DND-41 (cell line): ENCODE measurements around the gene MIA2.

ENCODE experiments used
- ATAC-seq: fragments of 200-7000 bp; cut with Tn5 transposase; 3 replicates; pipeline ENCODE4 v1.9.1; 2021; ENCODE audit warnings: low read depth; ENCODE audit not compliant: insufficient read depth
- DNase-seq: peaks from one replicate; pipeline ENCODE4 v3.0.0-alpha.2; 2020
- H2AFZ ChIP-seq: 2 replicates; pipeline ENCODE4 v1.6.0; 2012; ENCODE audit warnings: low read depth, low read length
- H3K27ac ChIP-seq: 2 replicates; pipeline ENCODE4 v1.5.1; 2012; ENCODE audit warnings: low read length, inconsistent platforms
- H3K27me3 ChIP-seq: fragments of 200-600 bp; sonication (generic); 2 replicates; pipeline ENCODE4 v1.6.0; 2012; ENCODE audit warnings: low read length, mild to moderate bottlenecking, inconsistent platforms; ENCODE audit not compliant: insufficient read depth, poor library complexity
- H3K36me3 ChIP-seq: 2 replicates; pipeline ENCODE4 v1.5.1; 2012; ENCODE audit warnings: low read length, inconsistent platforms; ENCODE audit not compliant: insufficient read depth
- H3K4me1 ChIP-seq: 2 replicates; pipeline ENCODE4 v1.5.1; 2012; ENCODE audit warnings: mild to moderate bottlenecking, low read length; ENCODE audit not compliant: insufficient read depth
- H3K4me2 ChIP-seq: 2 replicates; pipeline ENCODE4 v1.6.0; 2012; ENCODE audit warnings: mild to moderate bottlenecking, moderate library complexity, low read length, inconsistent platforms; ENCODE audit not compliant: insufficient read depth
- H3K4me3 ChIP-seq, 2 experiments: fragments of 200-600 bp in 1 of 2; shearing (Covaris generic) in 1 of 2; 2 replicates each; pipeline ENCODE4 v1.5.1; 2012 to 2016; ENCODE audit warnings: inconsistent platforms in 2 of 2, low read length in 2 of 2, mild to moderate bottlenecking in 2 of 2, low read depth in 1 of 2, moderate library complexity in 1 of 2
- H3K79me2 ChIP-seq: 2 replicates; pipeline ENCODE4 v1.6.0; 2012; ENCODE audit warnings: low read length, inconsistent platforms; ENCODE audit not compliant: insufficient read depth
- H3K9ac ChIP-seq: 2 replicates; pipeline ENCODE4 v1.6.0; 2012; ENCODE audit warnings: low read depth, mild to moderate bottlenecking, inconsistent platforms, low read length, moderate library complexity
- H3K9me3 ChIP-seq: 2 replicates; pipeline ENCODE4 v1.5.1; 2012; ENCODE audit warnings: low read length, moderate library complexity, mild to moderate bottlenecking, inconsistent platforms; ENCODE audit not compliant: insufficient read depth, severe bottlenecking
- H4K20me1 ChIP-seq: 2 replicates; pipeline ENCODE4 v1.6.0; 2012; ENCODE audit warnings: low read length; ENCODE audit not compliant: insufficient read depth
- EZH2 ChIP-seq: IDR thresholded peaks from 3 replicates; pipeline ENCODE4 v1.6.1; 2012; ENCODE audit warnings: borderline replicate concordance, low read depth, mild to moderate bottlenecking, moderate library complexity, low read length, inconsistent platforms; ENCODE audit not compliant: severe bottlenecking
- TF ChIP-seq, protein P1 (sequence below): IDR thresholded peaks from 2 replicates; pipeline ENCODE4 v1.5.1; 2012; ENCODE audit warnings: borderline replicate concordance, low read length, moderate library complexity, mild to moderate bottlenecking; ENCODE audit not compliant: poor library complexity, severe bottlenecking; ENCODE audit errors: extremely low read depth

MIA2 gene

DNA sequence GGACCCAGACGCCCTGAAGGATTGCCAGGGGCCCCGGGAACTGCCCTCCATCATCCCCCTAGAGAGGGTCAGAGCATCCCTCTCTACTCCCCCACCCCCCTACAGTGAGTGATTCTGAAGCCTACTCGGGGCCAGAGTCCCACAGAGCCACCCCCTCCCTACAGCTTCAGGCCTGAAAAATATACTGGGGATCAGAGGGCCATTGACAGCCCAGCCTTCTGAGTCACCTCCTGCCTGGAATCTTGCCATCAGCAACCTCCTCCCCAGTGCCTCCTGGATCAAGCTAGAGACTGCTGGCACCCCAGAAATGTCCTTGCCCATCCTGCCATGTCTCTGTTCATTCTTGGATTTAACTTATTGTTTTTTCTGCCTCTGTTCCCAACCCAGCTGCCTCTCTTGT is 21.7 kb upstream of the MIA2 start:
- ATAC-seq (no peak), DNase-seq (no peak)
- Histone ChIP-seq H3K36me3 (no peaks in the 10 kb centered on the region), H4K20me1 (no peaks in the 10 kb centered on the region), H3K79me2 (no peaks in the 10 kb centered on the region), H2AFZ (no peak overlapping the region), H3K9me3 (no peaks in the 10 kb centered on the region), H3K9ac (no peak overlapping the region), H3K4me2 (no peak overlapping the region), H3K4me3 (no peak overlapping the region), H3K4me1 (no peaks in the 10 kb centered on the region), H3K27ac (no peak overlapping the region), H3K27me3 (no peaks in the 10 kb centered on the region)
- TF ChIP-seq, protein P1, sequence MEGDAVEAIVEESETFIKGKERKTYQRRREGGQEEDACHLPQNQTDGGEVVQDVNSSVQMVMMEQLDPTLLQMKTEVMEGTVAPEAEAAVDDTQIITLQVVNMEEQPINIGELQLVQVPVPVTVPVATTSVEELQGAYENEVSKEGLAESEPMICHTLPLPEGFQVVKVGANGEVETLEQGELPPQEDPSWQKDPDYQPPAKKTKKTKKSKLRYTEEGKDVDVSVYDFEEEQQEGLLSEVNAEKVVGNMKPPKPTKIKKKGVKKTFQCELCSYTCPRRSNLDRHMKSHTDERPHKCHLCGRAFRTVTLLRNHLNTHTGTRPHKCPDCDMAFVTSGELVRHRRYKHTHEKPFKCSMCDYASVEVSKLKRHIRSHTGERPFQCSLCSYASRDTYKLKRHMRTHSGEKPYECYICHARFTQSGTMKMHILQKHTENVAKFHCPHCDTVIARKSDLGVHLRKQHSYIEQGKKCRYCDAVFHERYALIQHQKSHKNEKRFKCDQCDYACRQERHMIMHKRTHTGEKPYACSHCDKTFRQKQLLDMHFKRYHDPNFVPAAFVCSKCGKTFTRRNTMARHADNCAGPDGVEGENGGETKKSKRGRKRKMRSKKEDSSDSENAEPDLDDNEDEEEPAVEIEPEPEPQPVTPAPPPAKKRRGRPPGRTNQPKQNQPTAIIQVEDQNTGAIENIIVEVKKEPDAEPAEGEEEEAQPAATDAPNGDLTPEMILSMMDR: no peak

- H3K4me3 ChIP-seq: no peak overlapping the region
- no peaks in the 10 kb centered on the region for H3K27me3 ChIP-seq
- H3K4me1 ChIP-seq: no peaks in the 10 kb centered on the region
- TF ChIP-seq, protein P1: no peak
- no peak for TF ChIP-seq EZH2
- DNase-seq: no peak
- no peaks in the 10 kb centered on the region for H3K79me2 ChIP-seq
- no peaks in the 10 kb centered on the region for H3K9me3 ChIP-seq
- no peak overlapping the region for H3K9ac ChIP-seq
- no peak overlapping the region for H2AFZ ChIP-seq
- H3K27ac ChIP-seq: no peak overlapping the region
- no peak for ATAC-seq
- H3K4me2 ChIP-seq: no peak overlapping the region
- no peaks in the 10 kb centered on the region for H4K20me1 ChIP-seq
- no peaks in the 10 kb centered on the region for H3K36me3 ChIP-seq
These were observed 21.0 kb upstream of the MIA2 start for GRCh38 chr14:39212693-39213092.

DNA sequence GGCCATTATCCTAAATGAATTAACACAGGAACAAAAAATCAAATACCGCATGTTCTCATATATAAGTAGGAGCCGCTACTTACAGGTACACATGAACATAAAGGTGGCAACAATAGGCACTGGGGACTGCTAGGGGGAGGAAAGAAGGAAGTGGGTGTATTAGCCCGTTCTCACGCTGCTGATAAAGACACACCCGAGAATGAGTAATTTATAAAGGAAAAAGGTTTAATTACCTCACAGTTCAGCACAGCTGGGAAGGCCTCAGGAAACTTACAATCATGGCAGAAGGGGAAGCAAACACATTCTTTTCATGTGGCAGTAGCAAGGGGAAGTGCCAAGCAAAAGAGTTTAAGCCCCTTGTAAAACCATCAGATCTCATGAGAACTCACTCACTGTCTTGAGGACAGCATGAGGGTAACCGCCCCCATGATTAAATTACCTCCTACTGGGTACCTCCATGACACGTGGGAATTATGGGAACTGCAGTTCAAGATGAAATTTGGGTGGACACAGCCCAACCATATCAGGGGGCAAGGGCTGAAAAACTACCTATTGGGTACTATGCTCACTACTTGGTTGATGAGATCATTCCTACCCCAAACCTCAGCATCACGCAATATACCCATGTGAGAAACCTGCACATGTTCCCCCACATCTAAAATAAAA is 16.4 kb upstream of the MIA2 start:
- no peaks in the 10 kb centered on the region for H3K27me3 ChIP-seq
- no peaks in the 10 kb centered on the region for H3K79me2 ChIP-seq
- TF ChIP-seq, protein P1: no peak
- TF ChIP-seq EZH2: no peak
- H2AFZ ChIP-seq: no peak overlapping the region
- H3K9ac ChIP-seq: no peak overlapping the region
- no peak for ATAC-seq
- no peaks in the 10 kb centered on the region for H3K9me3 ChIP-seq
- no peak overlapping the region for H3K4me2 ChIP-seq
- H3K4me1 ChIP-seq: no peaks in the 10 kb centered on the region
- H4K20me1 ChIP-seq: no peaks in the 10 kb centered on the region
- DNase-seq: no peak
- no peaks in the 10 kb centered on the region for H3K36me3 ChIP-seq
- no peak overlapping the region for H3K27ac ChIP-seq
- no peak overlapping the region for H3K4me3 ChIP-seq

DNA sequence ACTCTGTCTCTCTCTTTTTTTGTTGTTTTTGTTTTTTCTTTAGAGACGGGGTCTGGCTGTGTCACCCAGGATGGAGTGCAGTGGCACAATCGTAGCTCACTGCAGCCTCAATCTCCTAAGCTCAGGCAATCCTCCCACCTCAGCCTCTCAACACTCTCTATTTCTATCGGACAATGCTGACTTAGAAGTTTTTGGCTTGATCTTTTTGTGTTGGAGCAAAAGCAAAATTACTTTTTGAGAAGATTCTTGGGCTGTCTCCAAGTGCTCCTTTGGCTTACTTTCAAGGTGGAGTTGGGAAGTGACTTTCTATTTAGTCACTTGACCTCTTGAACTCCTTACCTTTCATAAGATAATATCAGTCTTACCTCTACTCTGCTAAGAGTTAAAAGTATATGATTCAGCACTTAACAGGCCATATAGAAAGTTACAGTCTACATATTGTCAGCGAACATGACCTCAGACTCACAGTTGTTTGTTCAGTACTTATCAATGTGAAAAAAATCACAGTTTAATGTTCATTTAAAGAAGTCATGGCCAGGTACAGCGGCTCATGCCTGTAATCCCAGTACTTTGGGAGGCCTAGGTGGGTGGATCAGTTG is 15.4 kb upstream of the MIA2 start:
- H3K27me3 ChIP-seq: no peaks in the 10 kb centered on the region
- no peaks in the 10 kb centered on the region for H3K9me3 ChIP-seq
- no peak for TF ChIP-seq EZH2
- TF ChIP-seq, protein P1: no peak
- H3K9ac ChIP-seq: no peak overlapping the region
- no peaks in the 10 kb centered on the region for H3K36me3 ChIP-seq
- no peaks in the 10 kb centered on the region for H4K20me1 ChIP-seq
- H3K4me1 ChIP-seq: no peaks in the 10 kb centered on the region
- DNase-seq (no peak), ATAC-seq (no peak)
- H3K27ac ChIP-seq: no peak overlapping the region
- H2AFZ ChIP-seq: no peak overlapping the region
- H3K4me3 ChIP-seq: no peak overlapping the region
- no peaks in the 10 kb centered on the region for H3K79me2 ChIP-seq
- H3K4me2 ChIP-seq: no peak overlapping the region
